HUDEP-2 (cell line): ENCODE data around the gene ABCA7.

ENCODE experiments used
- DNase-seq, 76 experiments: peaks; one replicate each; lab custom pipeline; 2025; ENCODE audit not compliant: unreplicated experiment in 76 of 76; lab: John Stamatoyannopoulos, UW

ABCA7 gene

DNA sequence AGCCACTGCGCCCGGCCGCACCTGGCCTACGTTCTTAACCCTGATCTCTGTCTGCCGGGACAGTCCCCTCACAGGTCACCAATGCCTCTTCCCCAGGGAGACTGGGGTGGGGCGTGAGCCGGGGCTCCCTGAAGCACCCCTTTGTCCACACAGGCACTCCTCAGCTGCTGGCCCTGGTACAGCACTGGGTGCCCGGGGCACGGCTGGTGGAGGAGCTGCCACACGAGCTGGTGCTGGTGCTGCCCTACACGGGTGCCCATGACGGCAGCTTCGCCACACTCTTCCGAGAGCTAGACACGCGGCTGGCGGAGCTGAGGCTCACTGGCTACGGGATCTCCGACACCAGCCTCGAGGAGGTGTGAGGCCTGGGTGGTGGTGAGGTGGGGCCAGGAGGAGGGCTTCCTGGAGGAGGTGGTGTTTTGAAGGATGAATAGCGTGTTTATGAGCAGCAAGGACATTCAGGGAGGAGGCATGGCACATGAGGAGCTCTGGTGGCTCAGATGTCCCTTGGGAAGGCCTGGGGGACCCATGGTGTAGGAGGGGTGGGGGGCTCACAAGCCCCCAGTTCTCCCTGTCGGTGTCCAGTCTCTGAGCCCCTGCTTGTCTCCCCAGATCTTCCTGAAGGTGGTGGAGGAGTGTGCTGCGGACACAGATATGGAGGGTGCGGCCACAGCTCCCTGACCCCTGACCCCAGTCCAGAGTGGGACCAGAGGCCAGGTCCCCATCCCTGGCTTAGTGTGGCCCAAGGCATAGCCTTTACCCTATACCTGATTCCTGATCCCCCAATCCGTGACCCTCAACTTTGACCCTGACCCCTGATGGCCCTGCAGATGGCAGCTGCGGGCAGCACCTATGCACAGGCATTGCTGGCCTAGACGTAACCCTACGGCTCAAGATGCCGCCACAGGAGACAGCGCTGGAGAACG lies 13.5 kb downstream of the ABCA7 start:
- no peak for DNase-seq

DNA sequence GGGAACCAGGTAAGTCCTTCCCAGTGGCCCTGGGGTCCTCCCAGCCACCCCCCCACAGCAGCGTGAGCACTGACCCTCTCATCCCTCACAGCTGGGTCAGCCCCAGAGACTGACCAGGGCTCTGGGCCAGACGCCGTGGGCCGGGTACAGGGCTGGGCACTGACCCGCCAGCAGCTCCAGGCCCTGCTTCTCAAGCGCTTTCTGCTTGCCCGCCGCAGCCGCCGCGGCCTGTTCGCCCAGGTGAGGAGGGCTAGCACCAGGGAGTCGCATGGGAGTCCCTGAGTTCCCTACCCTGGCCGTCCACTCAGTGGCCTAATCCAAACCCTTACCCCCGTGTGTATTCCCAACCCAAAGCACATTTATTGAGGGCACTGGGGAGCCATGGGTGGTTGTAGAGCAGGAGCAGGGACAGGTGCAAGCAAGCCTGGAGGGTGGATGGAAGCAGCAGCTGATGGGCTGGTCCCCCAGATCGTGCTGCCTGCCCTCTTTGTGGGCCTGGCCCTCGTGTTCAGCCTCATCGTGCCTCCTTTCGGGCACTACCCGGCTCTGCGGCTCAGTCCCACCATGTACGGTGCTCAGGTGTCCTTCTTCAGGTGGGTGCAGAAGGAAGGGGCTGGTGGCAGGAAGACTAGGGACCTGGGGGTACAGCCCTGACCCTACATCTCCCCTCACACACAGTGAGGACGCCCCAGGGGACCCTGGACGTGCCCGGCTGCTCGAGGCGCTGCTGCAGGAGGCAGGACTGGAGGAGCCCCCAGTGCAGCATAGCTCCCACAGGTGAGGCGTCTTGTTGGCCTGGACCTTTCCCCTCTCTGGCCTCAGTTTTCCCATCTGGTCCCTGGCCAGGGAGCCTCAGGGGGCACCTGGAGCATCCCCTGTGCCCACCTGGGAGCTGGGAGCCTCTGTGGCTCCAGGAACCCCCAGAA lies 14.5 kb downstream of the ABCA7 start:
- no peak for DNase-seq

GRCh38 chr19:1055028-1055425 lies 15.1 kb downstream of the ABCA7 start:
- no peak for DNase-seq

GRCh38 chr19:1055886-1056620 lies 16.1 kb downstream of the ABCA7 start:
- no peak for DNase-seq

DNA sequence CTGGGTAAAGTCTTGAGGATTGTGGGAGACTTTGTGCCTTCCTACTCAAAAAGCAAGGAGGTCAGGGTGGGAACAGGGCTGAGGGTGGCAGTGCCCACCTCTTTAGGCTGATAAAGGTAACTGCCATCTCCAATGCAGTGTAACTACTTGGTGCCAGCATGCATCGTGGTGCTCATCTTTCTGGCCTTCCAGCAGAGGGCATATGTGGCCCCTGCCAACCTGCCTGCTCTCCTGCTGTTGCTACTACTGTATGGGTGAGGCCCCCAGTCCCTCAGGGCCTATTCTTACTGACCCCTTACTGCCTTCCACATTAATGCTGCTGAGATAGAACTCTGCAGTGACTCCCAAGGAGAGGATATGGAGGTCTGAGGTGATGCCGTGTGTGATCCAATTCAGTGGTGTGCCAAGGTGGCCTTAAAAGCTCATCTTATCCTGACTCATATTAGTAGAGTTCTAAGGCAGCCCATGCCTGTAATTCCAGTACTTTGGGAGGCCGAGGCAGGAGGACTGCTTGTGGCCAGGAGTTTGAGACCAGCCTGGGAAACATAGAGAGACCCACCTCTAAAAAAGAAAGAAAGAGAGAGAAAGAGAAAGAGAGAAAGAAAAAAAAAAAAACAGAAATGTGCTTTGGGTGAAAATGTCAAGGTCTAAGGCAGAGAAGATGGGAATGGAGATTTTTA lies 17.4 kb downstream of the ABCA7 start:
- peak in 36 of 76 experiments; percentile 15 to 74 (median 40) for DNase-seq

- no peak for DNase-seq
These were observed 18.2 kb downstream of the ABCA7 start for GRCh38 chr19:1058112-1058511.

GRCh38 chr19:1060689-1061088 lies 20.8 kb downstream of the ABCA7 start:
- no peak for DNase-seq

GRCh38 chr19:1061987-1062386 lies 22.1 kb downstream of the ABCA7 start:
- no peak for DNase-seq

DNA sequence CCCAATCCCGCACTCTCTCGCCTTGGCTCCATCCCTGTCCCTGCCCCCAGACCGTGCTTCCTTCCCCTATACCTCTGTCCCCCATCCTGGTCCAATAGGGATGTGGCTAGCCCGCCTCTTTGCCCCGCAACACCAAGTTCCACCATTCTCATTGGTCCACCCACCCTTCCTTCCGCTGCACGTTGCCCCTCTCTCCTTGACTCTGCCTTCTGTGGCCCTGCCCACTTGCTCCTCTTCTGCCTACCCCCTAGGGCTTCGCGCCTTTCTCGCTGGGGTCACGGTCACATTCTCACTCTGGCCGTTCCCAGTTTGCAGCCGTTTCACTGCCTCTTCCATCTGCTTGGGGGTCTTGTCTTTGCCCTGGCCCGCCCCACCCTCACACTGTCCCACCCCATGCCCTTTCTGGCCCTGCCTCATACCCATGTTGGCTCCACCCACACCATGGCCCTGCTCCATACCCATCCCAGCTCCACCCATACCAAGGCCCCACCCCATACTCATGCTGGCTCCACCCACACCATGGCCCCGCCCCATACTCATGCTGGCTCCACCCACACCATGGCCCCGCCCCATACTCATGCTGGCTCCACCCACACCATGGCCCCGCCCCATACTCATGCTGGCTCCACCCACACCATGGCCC lies 22.6 kb downstream of the ABCA7 start:
- DNase-seq, result peak in 23 of 76 experiments; percentile 44 to 85 (median 71)

GRCh38 chr19:1063030-1063908 lies 23.4 kb downstream of the ABCA7 start:
- peak in 59 of 76 experiments; percentile 21 to 90 (median 73) for DNase-seq

- peak in 1 of 76 experiments; percentile 42 for DNase-seq
These were observed 24.2 kb downstream of the ABCA7 start for GRCh38 chr19:1063909-1064660.

DNA sequence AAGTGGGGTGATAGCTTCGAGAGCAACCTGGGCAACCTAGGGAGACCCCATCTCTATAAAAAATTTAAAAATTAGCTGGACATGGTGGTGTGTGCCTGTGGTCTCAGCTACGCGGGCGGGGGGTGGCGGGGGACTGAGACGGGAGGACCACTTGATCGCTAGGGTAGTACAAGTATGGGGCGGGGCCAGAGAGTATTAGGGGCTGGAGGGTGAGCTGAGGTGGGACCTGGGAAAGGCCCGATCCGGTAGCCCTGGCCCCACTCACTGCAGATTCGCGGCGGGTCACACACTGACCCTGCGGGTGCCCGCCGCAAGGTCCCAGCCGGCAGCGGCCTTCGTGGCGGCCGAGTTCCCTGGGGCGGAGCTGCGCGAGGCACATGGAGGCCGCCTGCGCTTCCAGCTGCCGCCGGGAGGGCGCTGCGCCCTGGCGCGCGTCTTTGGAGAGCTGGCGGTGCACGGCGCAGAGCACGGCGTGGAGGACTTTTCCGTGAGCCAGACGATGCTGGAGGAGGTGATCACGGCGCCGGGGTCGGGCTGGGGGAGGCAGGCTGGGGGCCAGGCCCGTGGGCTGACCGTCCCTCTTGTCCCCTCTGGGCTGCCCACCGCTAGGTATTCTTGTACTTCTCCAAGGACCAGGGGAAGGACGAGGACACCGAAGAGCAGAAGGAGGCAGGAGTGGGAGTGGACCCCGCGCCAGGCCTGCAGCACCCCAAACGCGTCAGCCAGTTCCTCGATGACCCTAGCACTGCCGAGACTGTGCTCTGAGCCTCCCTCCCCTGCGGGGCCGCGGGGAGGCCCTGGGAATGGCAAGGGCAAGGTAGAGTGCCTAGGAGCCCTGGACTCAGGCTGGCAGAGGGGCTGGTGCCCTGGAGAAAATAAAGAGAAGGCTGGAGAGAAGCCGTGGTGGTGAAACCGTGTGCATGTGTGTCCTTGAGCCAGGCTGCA lies 25.0 kb downstream of the ABCA7 start:
- DNase-seq, result peak in 58 of 76 experiments; percentile 26 to 83 (median 65)

DNA sequence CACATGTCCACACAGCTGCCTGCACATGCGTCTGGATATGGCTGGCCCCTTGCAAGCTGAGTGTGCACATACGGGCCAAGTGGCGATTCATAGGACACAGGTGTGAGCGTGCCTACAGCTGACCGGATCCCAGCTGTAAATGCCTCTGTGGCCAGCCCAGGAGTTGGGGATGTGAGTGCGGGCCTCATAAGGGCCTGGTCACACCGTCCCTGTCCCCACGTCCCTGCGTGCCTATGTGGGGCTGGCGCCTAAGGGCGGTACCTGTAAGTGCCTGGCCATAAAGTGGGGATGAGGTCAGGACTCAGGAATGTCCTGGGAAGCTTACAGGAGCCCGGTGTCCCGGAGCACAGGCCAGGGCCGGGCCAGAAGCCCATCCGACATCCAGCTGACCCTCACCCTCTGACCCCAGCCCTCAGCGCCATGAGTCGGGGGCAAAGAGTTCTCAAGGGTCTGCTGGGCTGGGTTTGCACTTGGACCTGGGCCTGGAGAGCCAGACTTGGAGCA lies 25.8 kb downstream of the ABCA7 start:
- DNase-seq, result peak in 1 of 76 experiments; percentile 41

GRCh38 chr19:1066251-1066747 lies 26.4 kb downstream of the ABCA7 start:
- no peak for DNase-seq

DNA sequence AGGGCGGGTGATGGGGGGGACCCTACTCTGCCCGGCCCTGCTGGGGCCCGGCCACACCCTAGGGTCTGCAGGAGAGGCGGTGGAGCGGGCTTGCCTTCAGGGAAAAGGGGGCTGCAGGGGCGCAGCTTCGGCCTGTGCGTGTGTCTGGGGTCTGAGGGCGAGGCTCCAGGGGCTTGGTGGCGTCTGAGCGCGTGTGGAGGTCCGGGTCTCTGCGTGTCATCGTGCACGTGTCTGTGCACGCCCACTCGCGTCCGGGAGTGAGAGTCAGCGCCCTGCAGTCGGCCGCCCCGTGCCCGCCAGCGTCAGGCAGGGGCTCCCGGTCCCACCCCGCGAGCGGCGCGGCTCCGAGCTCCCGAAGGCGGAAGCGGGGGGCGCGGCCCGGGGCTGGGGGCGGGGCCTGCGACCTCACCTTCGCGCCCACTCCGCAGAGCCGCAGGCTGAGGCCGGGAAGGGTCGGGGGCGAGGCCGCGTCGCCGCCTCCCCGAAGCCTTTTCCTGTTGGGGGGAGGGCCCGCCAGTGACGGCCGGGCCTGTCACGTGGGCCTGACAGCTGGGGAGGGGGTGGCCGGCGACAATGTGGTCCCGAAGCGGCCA lies 26.9 kb downstream of the ABCA7 start, which contains the start of gene ARHGAP45:
Gene ARHGAP45, plus strand, starts transcription at position 420 of the 593 bp plus-strand sequence. CDS start 239 bp downstream, outside the sequence.
- DNase-seq, result peak in 15 of 76 experiments; percentile 21 to 54 (median 35)
